OCI-LY1 (cell line): ENCODE measurements around the gene VPS50.
"Not testable (repeated sequence)": the region's sequence is repeated elsewhere in the genome, so short reads cannot be mapped to it uniquely, and the experiment has no call there.

ENCODE experiments used
- H2AFZ ChIP-seq: fragments of 200-600 bp; sonication (generic), shearing (Covaris generic); 2 replicates; pipeline ENCODE4 v1.6.0; 2014; ENCODE audit warnings: antibody characterized with exemption, mild to moderate bottlenecking, low read length
- H3F3A ChIP-seq: fragments of 200-600 bp; sonication (generic), shearing (Covaris generic); 2 replicates; pipeline ENCODE4 v1.6.0; 2014; ENCODE audit warnings: mild to moderate bottlenecking, antibody characterized with exemption, low read length, moderate library complexity; ENCODE audit not compliant: insufficient read depth
- H3K27ac ChIP-seq: fragments of 200-600 bp; sonication (generic); 2 replicates; pipeline ENCODE4 v1.5.1; 2014; ENCODE audit warnings: low read length, mixed run types, mild to moderate bottlenecking, low read depth; ENCODE audit not compliant: poor library complexity, severe bottlenecking
- H3K27me3 ChIP-seq: fragments of 200-600 bp; sonication (generic); 2 replicates; pipeline ENCODE4 v1.6.0; 2014; ENCODE audit warnings: antibody characterized with exemption, mild to moderate bottlenecking, low read length, moderate library complexity; ENCODE audit not compliant: insufficient read depth
- H3K36me3 ChIP-seq: fragments of 200-600 bp; sonication (generic); 2 replicates; pipeline ENCODE4 v1.6.1; 2014; ENCODE audit warnings: mild to moderate bottlenecking, antibody characterized with exemption, low read length, moderate library complexity, mixed read lengths; ENCODE audit not compliant: insufficient read depth
- H3K4me1 ChIP-seq: fragments of 200-600 bp; sonication (generic); 2 replicates; pipeline ENCODE4 v1.5.1; 2014; ENCODE audit warnings: mild to moderate bottlenecking, low read length, moderate library complexity; ENCODE audit not compliant: insufficient read depth, severe bottlenecking
- H3K4me2 ChIP-seq: fragments of 200-600 bp; sonication (generic), shearing (Covaris generic); 2 replicates; pipeline ENCODE4 v1.6.1; 2014; ENCODE audit warnings: low read length
- H3K4me3 ChIP-seq: fragments of 200-600 bp; sonication (generic); 2 replicates; pipeline ENCODE4 v1.5.1; 2014; ENCODE audit warnings: low read length, low read depth, mild to moderate bottlenecking, mixed read lengths; ENCODE audit not compliant: poor library complexity, severe bottlenecking
- H3K79me2 ChIP-seq: fragments of 200-600 bp; shearing (Covaris generic); 2 replicates; pipeline ENCODE4 v1.6.1; 2016; ENCODE audit warnings: mixed run types, low read length, mixed read lengths; ENCODE audit not compliant: insufficient read depth
- H3K9ac ChIP-seq: fragments of 200-600 bp; sonication (generic), shearing (Covaris generic); 2 replicates; pipeline ENCODE4 v1.6.1; 2014; ENCODE audit warnings: mild to moderate bottlenecking, low read length, mixed read lengths
- H3K9me2 ChIP-seq: fragments of 200-600 bp; sonication (generic), shearing (Covaris generic); 2 replicates; pipeline ENCODE4 v1.6.1; 2014; ENCODE audit warnings: low read depth, mild to moderate bottlenecking, low read length, mixed read lengths
- H3K9me3 ChIP-seq: fragments of 200-600 bp; shearing (Covaris generic); 2 replicates; pipeline ENCODE4 v1.6.1; 2014; ENCODE audit warnings: low read length, mixed read lengths
- H4K20me1 ChIP-seq: fragments of 200-600 bp; sonication (generic), shearing (Covaris generic); 2 replicates; pipeline ENCODE4 v1.6.0; 2016; ENCODE audit warnings: mild to moderate bottlenecking, low read length; ENCODE audit not compliant: insufficient read depth
- CTCF ChIP-seq: fragments of 200-600 bp; sonication (generic), shearing (Covaris generic); IDR thresholded peaks from 2 replicates; pipeline ENCODE4 v1.5.1; 2017; ENCODE audit warnings: mild to moderate bottlenecking, antibody characterized with exemption, low read length, moderate library complexity, mixed read lengths
- EZH2 ChIP-seq: fragments of 200-600 bp; sonication (generic), shearing (Covaris generic); IDR thresholded peaks from 2 replicates; pipeline ENCODE4 v1.8.0; 2017; ENCODE audit warnings: borderline replicate concordance, mixed run types, mild to moderate bottlenecking, antibody characterized with exemption, low read length, moderate library complexity, mixed read lengths

The VPS50 gene

GRCh38 chr7:93332172-93332571, 100.0 kb downstream of the VPS50 start:
- Histone ChIP-seq H3K4me3 (no peak overlapping the region), H4K20me1 (no peaks in the 10 kb centered on the region), H3K4me1 (no peaks in the 10 kb centered on the region), H3K4me2 (no peak overlapping the region), H3K9ac (no peak overlapping the region), H3K27ac (no peak overlapping the region), H3K9me2 (no peaks in the 10 kb centered on the region), H3K36me3 (no peaks in the 10 kb centered on the region), H3K9me3 (no peaks in the 10 kb centered on the region), H2AFZ (no peak overlapping the region), H3K27me3 (no peaks in the 10 kb centered on the region), H3F3A (no peaks in the 10 kb centered on the region), H3K79me2 (no peaks in the 10 kb centered on the region)
- TF ChIP-seq CTCF (no peak), EZH2 (no peak)

GRCh38 chr7:93337052-93337451, 104.9 kb downstream of the VPS50 start:
- H3K27ac ChIP-seq = no peak overlapping the region
- H3K4me1 ChIP-seq = no peaks in the 10 kb centered on the region

GRCh38 chr7:93342178-93342577, 110.0 kb downstream of the VPS50 start:
- not testable (repeated sequence) for H3K4me3 ChIP-seq, H3K36me3 ChIP-seq, H3K9ac ChIP-seq, H3K9me2 ChIP-seq, H3K4me2 ChIP-seq, H3F3A ChIP-seq, H3K79me2 ChIP-seq, H3K9me3 ChIP-seq, H3K27me3 ChIP-seq, H2AFZ ChIP-seq, H3K4me1 ChIP-seq, H4K20me1 ChIP-seq, H3K27ac ChIP-seq

More at GRCh38 chr7:93337052-93337451, 104.9 kb downstream of the VPS50 start:
- TF ChIP-seq EZH2 (no peak), CTCF (no peak)
- H3K36me3 ChIP-seq = peaks cover 10% of the 10 kb centered on the region; the same call in 1 of the 2 replicates
- no peaks in the 10 kb centered on the region for H3K9me3 ChIP-seq
- no peaks in the 10 kb centered on the region for H3K9me2 ChIP-seq
- H3K4me3 ChIP-seq = no peak overlapping the region
- no peaks in the 10 kb centered on the region for H4K20me1 ChIP-seq
- no peak overlapping the region for H2AFZ ChIP-seq
- H3F3A ChIP-seq = no peaks in the 10 kb centered on the region
- no peak overlapping the region for H3K4me2 ChIP-seq
- no peaks in the 10 kb centered on the region for H3K79me2 ChIP-seq
- no peaks in the 10 kb centered on the region for H3K27me3 ChIP-seq
- H3K9ac ChIP-seq = no peak overlapping the region

GRCh38 chr7:93350338-93350737, 118.2 kb downstream of the VPS50 start:
- Histone ChIP-seq H3K4me2 (no peak overlapping the region), H3K4me3 (no peak overlapping the region), H3K9me2 (no peaks in the 10 kb centered on the region), H2AFZ (no peak overlapping the region), H3K27me3 (no peaks in the 10 kb centered on the region), H3K27ac (no peak overlapping the region), H3K79me2 (no peaks in the 10 kb centered on the region), H3F3A (no peaks in the 10 kb centered on the region), H3K9me3 (no peaks in the 10 kb centered on the region), H3K9ac (no peak overlapping the region), H4K20me1 (no peaks in the 10 kb centered on the region), H3K36me3 (no peaks in the 10 kb centered on the region), H3K4me1 (no peaks in the 10 kb centered on the region)
- TF ChIP-seq EZH2 (no peak), CTCF (no peak)
